Coronary artery (tissue), 2 donors: Measurements from ENCODE around the gene CENPK.
"Not testable (repeated sequence)": the region's sequence is repeated elsewhere in the genome, so short reads cannot be mapped to it uniquely, and the experiment has no call there.

ENCODE experiments used
- DNase-seq: peaks from one replicate; pipeline ENCODE4 v3.0.0-alpha.2; 2017; ENCODE audit warnings: low spot score
- H3K27ac ChIP-seq, 2 donors: fragments of 200-600 bp; sonication (generic); one replicate each; pipeline ENCODE4 v1.5.1; 2016 to 2019
- H3K4me3 ChIP-seq: fragments of 200-600 bp; sonication (generic); 2 replicates; pipeline ENCODE4 v1.5.1; 2016; ENCODE audit warnings: mild to moderate bottlenecking, moderate library complexity
- TF ChIP-seq, protein P1 (sequence below): fragments of 200-600 bp; sonication (generic); IDR thresholded peaks from one replicate; pipeline ENCODE4 v1.5.1; 2019; ENCODE audit warnings: antibody characterized with exemption

Gene CENPK

DNA sequence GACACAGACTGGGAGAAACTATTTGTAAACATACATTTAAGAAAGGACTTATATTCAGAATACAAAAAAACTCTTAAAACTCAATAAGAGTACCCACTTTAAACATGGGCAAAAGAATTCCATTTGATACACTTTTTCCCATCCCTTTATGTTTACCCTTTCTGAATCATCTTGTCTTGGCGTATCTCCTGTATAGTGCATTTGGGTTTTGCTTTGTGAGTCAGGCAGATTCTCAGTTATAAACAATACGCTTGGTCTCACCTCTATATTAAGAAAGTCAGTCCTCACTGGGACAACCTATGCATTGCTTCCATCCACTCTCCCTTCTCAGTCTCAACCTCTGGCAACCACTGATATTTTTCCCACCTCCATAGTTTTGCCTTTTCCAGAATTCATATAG, 54.0 kb downstream of the CENPK start:
- Histone ChIP-seq H3K27ac (no peak overlapping the region), H3K4me3 (no peak overlapping the region)
- TF ChIP-seq, protein P1, sequence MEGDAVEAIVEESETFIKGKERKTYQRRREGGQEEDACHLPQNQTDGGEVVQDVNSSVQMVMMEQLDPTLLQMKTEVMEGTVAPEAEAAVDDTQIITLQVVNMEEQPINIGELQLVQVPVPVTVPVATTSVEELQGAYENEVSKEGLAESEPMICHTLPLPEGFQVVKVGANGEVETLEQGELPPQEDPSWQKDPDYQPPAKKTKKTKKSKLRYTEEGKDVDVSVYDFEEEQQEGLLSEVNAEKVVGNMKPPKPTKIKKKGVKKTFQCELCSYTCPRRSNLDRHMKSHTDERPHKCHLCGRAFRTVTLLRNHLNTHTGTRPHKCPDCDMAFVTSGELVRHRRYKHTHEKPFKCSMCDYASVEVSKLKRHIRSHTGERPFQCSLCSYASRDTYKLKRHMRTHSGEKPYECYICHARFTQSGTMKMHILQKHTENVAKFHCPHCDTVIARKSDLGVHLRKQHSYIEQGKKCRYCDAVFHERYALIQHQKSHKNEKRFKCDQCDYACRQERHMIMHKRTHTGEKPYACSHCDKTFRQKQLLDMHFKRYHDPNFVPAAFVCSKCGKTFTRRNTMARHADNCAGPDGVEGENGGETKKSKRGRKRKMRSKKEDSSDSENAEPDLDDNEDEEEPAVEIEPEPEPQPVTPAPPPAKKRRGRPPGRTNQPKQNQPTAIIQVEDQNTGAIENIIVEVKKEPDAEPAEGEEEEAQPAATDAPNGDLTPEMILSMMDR = no peak
- no peak for DNase-seq

GRCh38 chr5:65506961-65507360, 56.0 kb downstream of the CENPK start:
- peak overlapping the region; percentile 21 for H3K4me3 ChIP-seq
- TF ChIP-seq, protein P1 = no peak
- DNase-seq = no peak
- H3K27ac ChIP-seq = no peak overlapping the region

DNA sequence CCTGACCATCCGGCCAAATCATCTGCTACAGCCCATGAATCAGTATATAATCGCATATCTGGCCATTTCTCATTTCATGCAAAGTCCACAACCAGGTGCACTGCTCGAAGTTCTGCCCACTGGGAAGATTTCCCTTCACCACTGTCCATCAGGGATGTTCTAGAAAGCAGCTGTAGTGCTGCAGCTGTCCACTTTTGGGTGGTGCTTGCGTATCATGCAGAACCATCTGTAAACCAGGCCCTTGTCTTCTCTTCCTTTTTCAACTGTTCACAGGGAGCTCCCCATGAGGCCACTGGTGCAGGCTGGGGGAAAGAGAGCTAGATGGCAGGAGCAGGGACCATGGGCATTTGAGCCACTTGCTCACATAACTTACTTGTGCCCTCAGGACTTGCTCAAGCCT, 73.8 kb downstream of the CENPK start:
- DNase-seq = no peak
- no peak overlapping the region for H3K27ac ChIP-seq
- H3K4me3 ChIP-seq = no peak overlapping the region
- TF ChIP-seq, protein P1 = no peak

- not testable (repeated sequence) for H3K4me3 ChIP-seq, DNase-seq, H3K27ac ChIP-seq
These were observed 74.8 kb downstream of the CENPK start for GRCh38 chr5:65488038-65488687.

GRCh38 chr5:65486803-65487202, 76.2 kb downstream of the CENPK start:
- H3K4me3 ChIP-seq, H3K27ac ChIP-seq, DNase-seq: not testable (repeated sequence)

DNA sequence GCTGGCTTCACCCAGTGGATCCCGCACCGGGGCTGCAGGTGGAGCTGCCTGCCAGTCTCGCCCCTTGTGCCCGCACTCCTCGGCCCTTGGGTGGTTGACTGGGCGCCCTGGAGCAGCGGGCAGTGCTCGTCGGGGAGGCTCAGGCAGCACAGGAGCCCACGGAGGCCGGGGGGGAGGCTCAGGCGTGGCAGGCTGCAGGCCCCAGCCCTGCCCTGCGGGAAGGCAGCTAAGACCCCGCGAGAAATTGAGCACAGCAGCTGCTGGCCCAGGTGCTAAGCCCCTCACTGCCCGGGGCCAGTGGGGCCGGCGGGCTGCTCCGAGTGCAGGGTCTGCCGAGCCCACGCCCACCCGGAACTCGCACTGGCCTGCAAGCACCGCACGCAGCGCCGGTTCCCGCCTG, 77.6 kb downstream of the CENPK start:
- TF ChIP-seq, protein P1 = no peak
- no peak overlapping the region for H3K4me3 ChIP-seq
- no peak for DNase-seq
- no peak overlapping the region for H3K27ac ChIP-seq

GRCh38 chr5:65483546-65484346, 79.2 kb downstream of the CENPK start:
- DNase-seq = no peak
- Histone ChIP-seq H3K27ac (peak overlapping the region; percentile 94 to 96), H3K4me3 (peak overlapping the region; percentile 68)
- TF ChIP-seq, protein P1 = peak; percentile 36
